A549 (cell line): Measurements from ENCODE around the gene PCSK6.

ENCODE experiments used
- BHLHE40 ChIP-seq: IDR thresholded peaks from 2 replicates; pipeline ENCODE4 v1.6.1; 2012; ENCODE audit warnings: low read depth, low read length, inconsistent platforms
- CBX2 ChIP-seq: fragments of 200-600 bp; sonication (generic); IDR thresholded peaks from 2 replicates; pipeline ENCODE4 v1.6.1; 2016; ENCODE audit warnings: low read depth, mild to moderate bottlenecking, borderline replicate concordance
- CHD4 ChIP-seq: fragments of 200-600 bp; sonication (generic); IDR thresholded peaks from 2 replicates; pipeline ENCODE4 v1.6.1; 2016; ENCODE audit warnings: antibody characterized with exemption, mild to moderate bottlenecking, borderline replicate concordance
- CTCF ChIP-seq: fragments of >200 bp; sonication (Bioruptor Twin); formaldehyde crosslinking; IDR thresholded peaks from 3 replicates; pipeline ENCODE4 v1.5.1; 2016
- EP300 ChIP-seq, 2 experiments: fragments of >200 bp; sonication (Bioruptor Twin); formaldehyde crosslinking; IDR thresholded peaks; 2 replicates in 1 of 2; 3 replicates in 1 of 2; pipeline ENCODE4 v1.6.1; 2016 to 2017
- HDAC2 ChIP-seq: fragments of 200-600 bp; sonication (generic); IDR thresholded peaks from 2 replicates; pipeline ENCODE4 v1.6.1; 2016
- KDM1A ChIP-seq: fragments of 200-600 bp; sonication (generic); IDR thresholded peaks from 2 replicates; pipeline ENCODE4 v1.6.1; 2016; ENCODE audit warnings: low read depth, mild to moderate bottlenecking
- MYC ChIP-seq: IDR thresholded peaks from 2 replicates; pipeline ENCODE4 v1.6.1; 2012; ENCODE audit warnings: mild to moderate bottlenecking, inconsistent platforms, low read length, improper control_type of control experiment, borderline replicate concordance
- PBX3 ChIP-seq: IDR thresholded peaks from 2 replicates; pipeline ENCODE4 v1.6.1; 2012
- PHF8 ChIP-seq: fragments of 200-600 bp; sonication (generic); IDR thresholded peaks from 2 replicates; pipeline ENCODE4 v1.6.1; 2016; ENCODE audit warnings: low read depth, mild to moderate bottlenecking, antibody characterized with exemption, moderate library complexity, borderline replicate concordance
- POLR2A ChIP-seq: IDR thresholded peaks from 2 replicates; pipeline ENCODE4 v1.6.1; 2012; ENCODE audit warnings: mild to moderate bottlenecking, low read length
- RAD21 ChIP-seq, 2 experiments: fragments of >200 bp in 1 of 2; sonication (Bioruptor Twin) in 1 of 2; formaldehyde crosslinking in 1 of 2; IDR thresholded peaks in 1 of 2; conservative IDR thresholded peaks in 1 of 2; 2 replicates in 1 of 2; 3 replicates in 1 of 2; pipeline ENCODE4 v1.6.1; 2012 to 2018; ENCODE audit warnings: inconsistent platforms in 1 of 2
- SMC3 ChIP-seq: fragments of >200 bp; sonication (Bioruptor Twin); formaldehyde crosslinking; IDR thresholded peaks from 3 replicates; pipeline ENCODE4 v1.6.1; 2018; ENCODE audit warnings: inconsistent platforms
- ZNF302 ChIP-seq: fragments of 250-450 bp; sonication (Bioruptor Pico); IDR thresholded peaks from 2 replicates; pipeline ENCODE4 v1.9.0; 2021; ENCODE audit warnings: inconsistent platforms, mild to moderate bottlenecking, moderate library complexity

GRCh38 chr15:101374326-101374725, 115.2 kb downstream of the PCSK6 start:
- no peak for TF ChIP-seq HDAC2
- TF ChIP-seq POLR2A: no peak
- no peak for TF ChIP-seq CTCF
- TF ChIP-seq BHLHE40: no peak
- TF ChIP-seq SMC3: no peak
- TF ChIP-seq PHF8: no peak
- TF ChIP-seq ZNF302 (CRISPR knock-in tag): no peak
- no peak for TF ChIP-seq RAD21 (conservative IDR thresholded peaks at IDR 0.05 in 1 of 2, IDR thresholded peaks at IDR 0.05 in 1 of 2)
- no peak for TF ChIP-seq KDM1A
- TF ChIP-seq CBX2: no peak
- TF ChIP-seq EP300 (IDR thresholded peaks at IDR 0.05): no peak
- no peak for TF ChIP-seq PBX3
- no peak for TF ChIP-seq MYC
- TF ChIP-seq CHD4: no peak
